HEK293 (cell line): ENCODE measurements around the gene CIDEB.

Experiments used
- AEBP2 ChIP-seq: fragments of 450-650 bp; formaldehyde crosslinking; IDR thresholded peaks from 2 replicates; pipeline ENCODE4 v1.5.1; 2016; ENCODE audit warnings: missing biosample characterization, missing genetic modification characterization, borderline replicate concordance
- CTCF ChIP-seq: fragments of 450-650 bp; formaldehyde crosslinking; IDR thresholded peaks from 2 replicates; pipeline ENCODE4 v1.5.1; 2016; ENCODE audit warnings: missing biosample characterization, missing genetic modification characterization
- WT1 ChIP-seq: fragments of 450-650 bp; formaldehyde crosslinking; IDR thresholded peaks from 2 replicates; pipeline ENCODE4 v1.5.1; 2016; ENCODE audit warnings: missing biosample characterization, missing genetic modification characterization
- YY1 ChIP-seq: fragments of 450-650 bp; formaldehyde crosslinking; IDR thresholded peaks from 2 replicates; pipeline ENCODE4 v1.5.1; 2018; ENCODE audit warnings: missing biosample characterization, missing genetic modification characterization
- ZBTB8A ChIP-seq: fragments of 450-650 bp; formaldehyde crosslinking; IDR thresholded peaks from 2 replicates; pipeline ENCODE4 v1.5.1; 2016; ENCODE audit warnings: missing biosample characterization, missing genetic modification characterization
- ZNF138 ChIP-seq: fragments of 450-650 bp; formaldehyde crosslinking; IDR thresholded peaks from 2 replicates; pipeline ENCODE4 v1.5.1; 2016; ENCODE audit warnings: missing biosample characterization, missing genetic modification characterization, borderline replicate concordance
- ZNF169 ChIP-seq: fragments of 450-650 bp; formaldehyde crosslinking; IDR thresholded peaks from 2 replicates; pipeline ENCODE4 v1.5.1; 2016; ENCODE audit warnings: missing biosample characterization, missing genetic modification characterization
- ZNF24 ChIP-seq: fragments of 450-650 bp; formaldehyde crosslinking; IDR thresholded peaks from 2 replicates; pipeline ENCODE4 v1.5.1; 2016; ENCODE audit warnings: missing biosample characterization, missing genetic modification characterization
- ZNF274 ChIP-seq, 2 experiments: fragments of 200-500 bp in 1 of 2; fragments of 450-650 bp in 1 of 2; sonication (Bioruptor generic) in 1 of 2; formaldehyde crosslinking in 1 of 2; IDR thresholded peaks; 2 replicates each; pipeline versions ENCODE4 v1.5.1 to v1.6.1; 2014 to 2016; ENCODE audit warnings: borderline replicate concordance in 1 of 2, inconsistent platforms in 1 of 2, low read length in 1 of 2, missing biosample characterization in 1 of 2, missing genetic modification characterization in 1 of 2
- ZNF302 ChIP-seq: fragments of 450-650 bp; formaldehyde crosslinking; IDR thresholded peaks from 2 replicates; pipeline ENCODE4 v1.5.1; 2016; ENCODE audit warnings: missing biosample characterization, missing genetic modification characterization, low read depth
- ZNF350 ChIP-seq: fragments of 450-650 bp; formaldehyde crosslinking; IDR thresholded peaks from 2 replicates; pipeline ENCODE4 v1.5.0; 2017; ENCODE audit warnings: missing biosample characterization, mild to moderate bottlenecking, missing genetic modification characterization
- ZNF362 ChIP-seq: fragments of 450-650 bp; formaldehyde crosslinking; IDR thresholded peaks from 2 replicates; pipeline ENCODE4 v1.5.1; 2016; ENCODE audit warnings: missing biosample characterization, missing genetic modification characterization
- ZNF654 ChIP-seq: fragments of 450-650 bp; formaldehyde crosslinking; IDR thresholded peaks from 2 replicates; pipeline ENCODE4 v1.5.1; 2016; ENCODE audit warnings: low read depth, missing biosample characterization, missing genetic modification characterization
- ZSCAN4 ChIP-seq: fragments of 450-650 bp; formaldehyde crosslinking; IDR thresholded peaks from 2 replicates; pipeline ENCODE4 v1.5.1; 2017; ENCODE audit warnings: missing biosample characterization, missing genetic modification characterization

- TF ChIP-seq ZNF302 (tag by site-specific recombination) (no peak), ZNF169 (tag by site-specific recombination) (no peak), CTCF (tag by site-specific recombination) (no peak), ZNF24 (tag by site-specific recombination) (no peak), WT1 (tag by site-specific recombination) (no peak), ZNF138 (tag by site-specific recombination) (no peak), ZNF274 (IDR thresholded peaks at IDR 0.05; ENCODE audit: low read length) (no peak), ZNF274 (tag by site-specific recombination; IDR thresholded peaks at IDR 0.05; ENCODE audit: borderline replicate concordance) (no peak), ZNF654 (tag by site-specific recombination) (no peak), AEBP2 (no peak), ZNF362 (no peak), YY1 (tag by site-specific recombination) (no peak), ZSCAN4 (tag by site-specific recombination) (no peak), ZNF350 (tag by site-specific recombination) (no peak), ZBTB8A (tag by site-specific recombination) (no peak)
These were observed 14.3 kb downstream of the CIDEB start for GRCh38 chr14:24293525-24293924.
